A673 (cell line): Measurements from ENCODE around the gene STAM.

ENCODE experiments used
- CTCF ChIP-seq: fragments of 300-800, 200-600 bp; sonication (generic); conservative IDR thresholded peaks from 2 replicates; pipeline ENCODE4 v1.5.1; 2017; ENCODE audit warnings: low read depth, mild to moderate bottlenecking, antibody characterized with exemption, low read length, moderate library complexity, mixed read lengths
- EZH2 ChIP-seq: fragments of 200-600 bp; sonication (generic); IDR thresholded peaks from 2 replicates; pipeline ENCODE4 v1.6.1; 2017; ENCODE audit warnings: borderline replicate concordance, low read depth, mild to moderate bottlenecking, mixed read lengths, antibody characterized with exemption, low read length; ENCODE audit not compliant: poor library complexity, severe bottlenecking

DNA sequence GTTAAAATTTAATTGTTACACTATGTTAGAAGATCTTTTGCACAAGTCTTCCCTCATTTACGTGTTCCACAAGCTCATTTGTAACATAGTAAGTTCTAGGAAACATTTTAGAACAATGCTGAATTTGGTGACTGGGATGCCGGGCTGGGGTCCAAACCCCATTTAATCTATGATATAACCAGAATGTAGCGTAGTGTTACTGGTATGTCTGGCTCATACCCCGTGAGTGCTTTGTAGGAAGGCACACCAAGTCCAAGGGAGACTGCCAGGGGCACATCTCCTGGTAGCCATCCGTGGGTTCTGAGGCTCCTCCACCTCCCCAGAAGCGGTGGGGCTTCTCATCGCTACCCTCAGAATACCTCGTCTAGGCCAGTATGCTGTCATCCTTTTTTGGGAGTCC, 86.7 kb downstream of the STAM start:
- no peak for TF ChIP-seq CTCF
- no peak for TF ChIP-seq EZH2
